ENCODE measurements around the gene TNFRSF12A.
A peak's percentile ranks its signal among the peaks of the same experiment; 100 is the strongest.

TNFRSF12A gene

DNA sequence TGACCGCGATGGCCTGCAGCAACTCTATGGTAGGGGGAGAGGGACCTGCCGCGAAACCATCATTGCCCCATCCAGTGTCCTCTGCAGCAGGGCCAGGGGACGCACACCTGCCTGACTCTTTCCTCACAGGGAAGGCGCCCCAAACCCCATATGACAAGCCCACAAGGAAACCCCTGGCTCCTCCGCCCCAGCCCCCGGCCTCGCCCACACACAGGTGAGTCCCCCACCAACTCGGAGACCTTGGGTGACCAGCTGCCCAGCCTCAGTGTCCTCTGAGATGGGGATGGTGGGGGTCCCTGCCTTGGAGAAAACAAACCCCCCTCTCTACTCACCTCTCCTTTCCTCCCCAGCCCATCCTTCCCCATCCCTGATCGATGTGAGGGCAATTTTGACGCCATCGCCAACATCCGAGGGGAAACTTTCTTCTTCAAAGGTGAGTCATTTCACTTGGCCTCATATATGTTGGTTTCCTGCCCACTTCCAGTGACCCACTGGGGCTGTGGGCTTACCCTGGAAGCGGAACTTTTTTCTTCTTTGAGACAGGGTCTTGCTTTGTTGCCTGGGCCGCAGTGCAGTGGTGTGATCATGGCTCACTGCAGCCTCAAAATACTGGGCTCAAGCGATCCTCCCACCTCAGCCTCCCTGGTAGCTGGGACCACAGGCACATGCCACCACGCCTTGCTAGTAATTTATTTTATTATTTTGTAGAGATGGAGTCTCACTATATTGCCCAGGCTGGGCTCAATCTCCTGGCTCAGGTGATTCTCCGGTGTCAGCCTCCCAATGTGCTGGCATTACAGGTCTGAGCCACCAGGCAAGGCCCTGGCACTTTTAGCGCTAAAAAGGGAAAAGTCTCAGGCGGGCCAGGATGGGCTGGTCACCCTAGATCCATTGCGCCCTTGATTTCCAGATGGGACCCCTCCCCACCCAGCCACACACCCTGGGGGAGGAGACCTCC is 37.3 kb downstream of the TNFRSF12A start:
- DNase-seq (ENCODE audit: low spot score), result no peak
- TF ChIP-seq, protein P1, sequence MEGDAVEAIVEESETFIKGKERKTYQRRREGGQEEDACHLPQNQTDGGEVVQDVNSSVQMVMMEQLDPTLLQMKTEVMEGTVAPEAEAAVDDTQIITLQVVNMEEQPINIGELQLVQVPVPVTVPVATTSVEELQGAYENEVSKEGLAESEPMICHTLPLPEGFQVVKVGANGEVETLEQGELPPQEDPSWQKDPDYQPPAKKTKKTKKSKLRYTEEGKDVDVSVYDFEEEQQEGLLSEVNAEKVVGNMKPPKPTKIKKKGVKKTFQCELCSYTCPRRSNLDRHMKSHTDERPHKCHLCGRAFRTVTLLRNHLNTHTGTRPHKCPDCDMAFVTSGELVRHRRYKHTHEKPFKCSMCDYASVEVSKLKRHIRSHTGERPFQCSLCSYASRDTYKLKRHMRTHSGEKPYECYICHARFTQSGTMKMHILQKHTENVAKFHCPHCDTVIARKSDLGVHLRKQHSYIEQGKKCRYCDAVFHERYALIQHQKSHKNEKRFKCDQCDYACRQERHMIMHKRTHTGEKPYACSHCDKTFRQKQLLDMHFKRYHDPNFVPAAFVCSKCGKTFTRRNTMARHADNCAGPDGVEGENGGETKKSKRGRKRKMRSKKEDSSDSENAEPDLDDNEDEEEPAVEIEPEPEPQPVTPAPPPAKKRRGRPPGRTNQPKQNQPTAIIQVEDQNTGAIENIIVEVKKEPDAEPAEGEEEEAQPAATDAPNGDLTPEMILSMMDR (IDR thresholded peaks at IDR 0.05; ENCODE audit: borderline replicate concordance, control extremely low read depth, extremely low read depth, insufficient read depth, missing control alignments), result no peak
- in situ Hi-C loops (cut with MboI; ENCODE audit: low sequenced_read_pairs, unreplicated experiment), result no loop called here

DNA sequence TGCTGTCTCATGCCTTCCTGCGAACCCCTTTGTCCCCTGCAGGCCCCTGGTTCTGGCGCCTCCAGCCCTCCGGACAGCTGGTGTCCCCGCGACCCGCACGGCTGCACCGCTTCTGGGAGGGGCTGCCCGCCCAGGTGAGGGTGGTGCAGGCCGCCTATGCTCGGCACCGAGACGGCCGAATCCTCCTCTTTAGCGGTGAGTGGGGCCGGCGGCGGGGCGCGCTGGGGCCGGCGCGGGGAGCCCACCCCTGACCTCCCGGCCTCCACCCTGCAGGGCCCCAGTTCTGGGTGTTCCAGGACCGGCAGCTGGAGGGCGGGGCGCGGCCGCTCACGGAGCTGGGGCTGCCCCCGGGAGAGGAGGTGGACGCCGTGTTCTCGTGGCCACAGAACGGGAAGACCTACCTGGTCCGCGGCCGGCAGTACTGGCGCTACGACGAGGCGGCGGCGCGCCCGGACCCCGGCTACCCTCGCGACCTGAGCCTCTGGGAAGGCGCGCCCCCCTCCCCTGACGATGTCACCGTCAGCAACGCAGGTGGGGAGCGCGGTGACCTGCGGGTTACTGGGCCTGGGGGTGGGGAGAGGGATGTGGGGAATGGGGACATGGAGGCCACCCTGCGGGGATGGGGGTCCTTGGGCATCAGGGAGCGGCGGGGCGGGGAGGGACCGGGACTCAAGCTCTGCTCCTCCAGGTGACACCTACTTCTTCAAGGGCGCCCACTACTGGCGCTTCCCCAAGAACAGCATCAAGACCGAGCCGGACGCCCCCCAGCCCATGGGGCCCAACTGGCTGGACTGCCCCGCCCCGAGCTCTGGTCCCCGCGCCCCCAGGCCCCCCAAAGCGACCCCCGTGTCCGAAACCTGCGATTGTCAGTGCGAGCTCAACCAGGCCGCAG is 38.2 kb downstream of the TNFRSF12A start:
- TF ChIP-seq, protein P1 (IDR thresholded peaks at IDR 0.05; ENCODE audit: borderline replicate concordance, control extremely low read depth, extremely low read depth, insufficient read depth, missing control alignments), result peak; percentile 67
- DNase-seq (ENCODE audit: low spot score), result peak; percentile 80

DNA sequence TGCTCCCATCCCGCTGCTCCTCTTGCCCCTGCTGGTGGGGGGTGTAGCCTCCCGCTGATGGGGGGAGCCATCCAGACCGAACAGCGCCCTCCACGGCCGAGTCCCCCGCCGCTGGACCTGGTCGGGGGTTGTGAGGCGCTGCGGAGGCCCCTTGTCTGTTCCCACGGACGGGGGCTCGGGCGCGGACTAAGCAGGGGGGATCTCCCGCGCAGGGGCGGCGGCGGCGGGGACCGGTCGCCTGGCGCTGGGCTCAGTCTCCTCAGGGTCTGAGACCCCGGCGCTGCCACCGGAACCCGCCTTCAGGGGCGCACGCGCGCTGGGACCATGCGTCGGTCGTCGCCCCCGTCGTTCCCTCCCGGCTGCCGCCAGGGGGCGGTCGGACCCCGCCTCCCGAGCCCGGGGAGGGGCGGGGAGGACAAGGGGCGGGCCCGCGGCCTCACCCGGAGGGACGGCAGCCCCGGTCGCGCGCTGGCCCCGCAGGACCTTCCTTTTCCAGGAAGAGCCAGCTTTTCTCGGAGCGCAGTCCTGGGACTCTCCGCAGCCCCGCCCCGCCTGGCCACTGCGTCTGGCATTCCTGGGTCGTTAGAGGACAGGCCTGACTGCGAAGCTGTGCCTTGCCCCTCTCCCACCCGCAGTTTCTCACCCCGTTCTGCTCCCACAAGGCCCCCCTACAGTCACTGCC is 39.0 kb downstream of the TNFRSF12A start:
- TF ChIP-seq, protein P1 (IDR thresholded peaks at IDR 0.05; ENCODE audit: borderline replicate concordance, control extremely low read depth, extremely low read depth, insufficient read depth, missing control alignments), result peak; percentile 94
- DNase-seq (ENCODE audit: low spot score), result peak; percentile 97
- in situ Hi-C loops (cut with MboI; ENCODE audit: low sequenced_read_pairs, unreplicated experiment), result no loop called here

More for the DNA sequence above, 38.2 kb downstream of the TNFRSF12A start:
- in situ Hi-C loops (cut with MboI; ENCODE audit: low sequenced_read_pairs, unreplicated experiment), result no loop called here

DNA sequence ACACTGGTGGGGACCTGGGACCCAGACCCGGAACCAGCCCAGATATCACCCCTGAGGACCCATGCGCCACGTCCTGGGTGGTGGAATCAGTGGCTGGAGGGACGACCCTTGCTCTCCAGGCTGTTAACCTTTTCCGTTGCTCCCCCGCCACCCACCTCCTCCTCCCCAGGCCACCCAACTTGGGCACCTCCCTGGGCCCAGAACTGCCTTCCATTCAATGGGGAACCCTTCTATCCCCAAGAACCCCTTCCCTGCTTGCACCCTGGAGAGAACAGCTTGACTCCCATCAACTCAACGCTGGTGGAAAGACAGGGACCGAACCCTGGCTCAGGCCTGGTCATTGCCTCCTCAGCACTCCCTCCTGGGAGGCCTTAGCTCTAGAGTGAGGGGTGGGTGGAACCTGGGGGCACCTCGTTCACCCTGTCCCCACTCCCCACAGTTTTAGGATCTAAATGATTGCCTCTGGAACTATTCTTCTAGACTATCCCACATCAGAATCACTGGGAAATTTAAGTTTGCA is 39.6 kb downstream of the TNFRSF12A start:
- no peak for DNase-seq (ENCODE audit: low spot score)
- in situ Hi-C loops (cut with MboI; ENCODE audit: low sequenced_read_pairs, unreplicated experiment), result loop anchor here (10.0 kb wide), 1 partner anchor 65 kb away; no protein-coding TSS in a partner anchor
- TF ChIP-seq, protein P1 (IDR thresholded peaks at IDR 0.05; ENCODE audit: borderline replicate concordance, control extremely low read depth, extremely low read depth, insufficient read depth, missing control alignments), result no peak

DNA sequence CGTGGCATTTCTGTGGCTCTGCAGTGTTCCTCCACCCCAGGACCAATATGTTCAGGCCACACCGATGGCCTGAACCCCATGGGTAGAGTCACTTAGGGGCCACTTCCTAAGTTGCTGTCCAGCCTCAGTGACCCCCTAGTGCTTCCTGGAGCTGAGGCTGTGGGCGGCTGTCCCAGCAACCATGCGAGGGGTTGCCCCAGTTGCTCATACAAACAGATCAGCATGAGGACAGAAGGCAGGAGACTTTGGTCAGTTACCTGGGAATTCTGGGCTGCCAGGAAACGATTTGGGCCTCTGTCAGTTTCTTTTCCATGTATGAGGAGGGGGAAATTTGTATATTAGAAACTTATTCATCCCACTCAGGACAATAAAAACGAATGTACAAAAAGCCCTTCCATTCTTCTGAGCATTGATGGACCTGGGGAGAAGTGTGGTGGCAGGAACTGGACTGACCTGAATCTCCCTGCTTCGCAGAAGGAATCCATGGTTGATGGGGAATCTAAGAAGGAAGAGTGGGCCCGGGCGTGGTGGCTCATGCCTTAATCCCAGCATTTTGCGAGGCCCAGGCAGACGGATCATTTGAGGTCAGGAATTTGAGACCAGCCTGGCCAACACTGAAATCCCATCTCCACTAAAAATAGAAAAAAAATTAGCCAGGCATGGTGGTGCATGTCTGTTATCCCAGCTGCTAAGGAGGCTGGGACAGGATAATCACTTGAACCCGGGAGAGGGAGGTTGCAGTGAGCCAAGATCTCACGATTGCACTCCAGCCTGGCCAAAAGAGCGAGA is 40.4 kb downstream of the TNFRSF12A start:
- no peak for DNase-seq (ENCODE audit: low spot score)
- TF ChIP-seq, protein P1 (IDR thresholded peaks at IDR 0.05; ENCODE audit: borderline replicate concordance, control extremely low read depth, extremely low read depth, insufficient read depth, missing control alignments), result no peak
- in situ Hi-C loops (cut with MboI; ENCODE audit: low sequenced_read_pairs, unreplicated experiment), result loop anchor here (10.0 kb wide), 1 partner anchor 64 kb away; no protein-coding TSS in a partner anchor
